H9 (cell line): ENCODE measurements around the gene SURF2. TPM values are rescaled to one million over a fixed set of nuclear protein-coding genes. Genes with fewer than 3 reads are reported as not detected.

Source experiments
- DNase-seq: peaks from one replicate; pipeline ENCODE4 v3.0.0-alpha.2; 2017
- H2AFZ ChIP-seq: one replicate; pipeline ENCODE4 v1.6.1; 2013; ENCODE audit warnings: mild to moderate bottlenecking, low read length, control low read depth, moderate library complexity
- H2AK5ac ChIP-seq: 2 replicates; pipeline ENCODE4 v1.6.1; 2013; ENCODE audit warnings: low read length, control low read depth, mixed read lengths; ENCODE audit not compliant: insufficient read length
- H2BK120ac ChIP-seq: one replicate; pipeline ENCODE4 v1.6.1; 2013; ENCODE audit warnings: low read depth, mild to moderate bottlenecking, low read length, control low read depth, inconsistent platforms; ENCODE audit not compliant: poor library complexity, severe bottlenecking
- H2BK12ac ChIP-seq: 2 replicates; pipeline ENCODE4 v1.6.1; 2013; ENCODE audit warnings: low read length, control low read depth, mixed read lengths, low read depth; ENCODE audit not compliant: insufficient read length
- H2BK15ac ChIP-seq: 2 replicates; pipeline ENCODE4 v1.6.1; 2013; ENCODE audit warnings: low read depth, low read length, control low read depth
- H2BK20ac ChIP-seq: one replicate; pipeline ENCODE4 v1.6.1; 2013; ENCODE audit warnings: low read depth, mild to moderate bottlenecking, low read length, control low read depth, inconsistent platforms; ENCODE audit not compliant: poor library complexity, severe bottlenecking
- H2BK5ac ChIP-seq: 2 replicates; pipeline ENCODE4 v1.6.1; 2013; ENCODE audit warnings: low read length, control low read depth, mixed read lengths; ENCODE audit not compliant: insufficient read length
- H3K14ac ChIP-seq: 2 replicates; pipeline ENCODE4 v1.6.1; 2013; ENCODE audit warnings: low read length, control low read depth; ENCODE audit not compliant: insufficient read depth
- H3K18ac ChIP-seq: 2 replicates; pipeline ENCODE4 v1.6.1; 2013; ENCODE audit warnings: low read depth, mild to moderate bottlenecking, mixed read lengths, low read length, control low read depth; ENCODE audit not compliant: insufficient read length
- H3K23ac ChIP-seq: 2 replicates; pipeline ENCODE4 v1.6.1; 2013; ENCODE audit warnings: low read length, control low read depth, mixed read lengths, low read depth; ENCODE audit not compliant: insufficient read length
- H3K23me2 ChIP-seq: 2 replicates; pipeline ENCODE4 v1.6.1; 2013; ENCODE audit warnings: low read depth, mild to moderate bottlenecking, mixed read lengths, low read length, control low read depth; ENCODE audit not compliant: insufficient read length, poor library complexity, severe bottlenecking
- H3K27ac ChIP-seq: 2 replicates; pipeline ENCODE4 v1.5.1; 2013; ENCODE audit warnings: low read length, control low read depth, mixed read lengths, low read depth; ENCODE audit not compliant: insufficient read length
- H3K27me3 ChIP-seq: 2 replicates; pipeline ENCODE4 v1.6.1; 2013; ENCODE audit warnings: low read length, control low read depth, inconsistent platforms; ENCODE audit not compliant: insufficient read depth
- H3K4ac ChIP-seq: 2 replicates; pipeline ENCODE4 v1.6.1; 2013; ENCODE audit warnings: low read depth, mild to moderate bottlenecking, control low read depth, inconsistent platforms, low read length, moderate library complexity
- H3K4me1 ChIP-seq: 2 replicates; pipeline ENCODE4 v1.6.1; 2013; ENCODE audit warnings: low read length, control low read depth, inconsistent platforms; ENCODE audit not compliant: insufficient read depth
- H3K4me2 ChIP-seq: 2 replicates; pipeline ENCODE4 v1.6.1; 2013; ENCODE audit warnings: low read length, control low read depth, mixed read lengths; ENCODE audit not compliant: insufficient read length, insufficient read depth
- H3K56ac ChIP-seq: 2 replicates; pipeline ENCODE4 v1.6.1; 2013; ENCODE audit warnings: low read depth, mild to moderate bottlenecking, mixed read lengths, low read length, control low read depth; ENCODE audit not compliant: insufficient read length
- H3K79me1 ChIP-seq: 2 replicates; pipeline ENCODE4 v1.6.1; 2013; ENCODE audit warnings: low read depth, mild to moderate bottlenecking, moderate library complexity, low read length, control low read depth, inconsistent platforms; ENCODE audit not compliant: insufficient read depth, poor library complexity, severe bottlenecking
- H3K79me2 ChIP-seq: 2 replicates; pipeline ENCODE4 v1.6.1; 2013; ENCODE audit warnings: low read length, control low read depth, inconsistent platforms; ENCODE audit not compliant: insufficient read depth
- H3K9ac ChIP-seq: 2 replicates; pipeline ENCODE4 v1.6.1; 2013; ENCODE audit warnings: low read length, control low read depth, mixed read lengths; ENCODE audit not compliant: insufficient read length; ENCODE audit errors: extremely low read depth
- H3K9me3 ChIP-seq: one replicate; pipeline ENCODE4 v1.6.1; 2013; ENCODE audit warnings: low read depth, low read length, inconsistent platforms; ENCODE audit not compliant: control insufficient read depth
- H3T11ph ChIP-seq: one replicate; pipeline ENCODE4 v1.6.1; 2013; ENCODE audit warnings: mild to moderate bottlenecking, low read length, control low read depth, inconsistent platforms
- H4K20me1 ChIP-seq: one replicate; pipeline ENCODE4 v1.6.1; 2013; ENCODE audit not compliant: control insufficient read depth, insufficient read length, insufficient read depth
- H4K5ac ChIP-seq: 2 replicates; pipeline ENCODE4 v1.6.1; 2013; ENCODE audit warnings: low read depth, mild to moderate bottlenecking, mixed read lengths, low read length, control low read depth; ENCODE audit not compliant: insufficient read length
- H4K8ac ChIP-seq: replicated peaks from 2 replicates; pipeline ENCODE4 v1.6.1; 2013; ENCODE audit warnings: low read length, control low read depth, mixed read lengths, low read depth; ENCODE audit not compliant: insufficient read length
- H4K91ac ChIP-seq: 2 replicates; pipeline ENCODE4 v1.6.1; 2013; ENCODE audit warnings: low read depth, mild to moderate bottlenecking, moderate library complexity, mixed read lengths, low read length, control low read depth; ENCODE audit not compliant: insufficient read length
- H3K27ac Mint-ChIP-seq, 3 experiments: 2 replicates in 2 of 3; 3 replicates in 1 of 3; pipeline ENCODE4 v1.8.0; 2020 to 2021; ENCODE audit warnings: mixed read lengths in 3 of 3, mild to moderate bottlenecking in 1 of 3, moderate library complexity in 1 of 3
- H3K27me3 Mint-ChIP-seq: 2 replicates; pipeline ENCODE4 v1.8.0; 2021; ENCODE audit warnings: low read depth, mild to moderate bottlenecking, moderate library complexity, mixed read lengths
- H3K36me3 Mint-ChIP-seq, 3 experiments: 2 replicates in 2 of 3; 3 replicates in 1 of 3; pipeline ENCODE4 v1.8.0; 2020 to 2021; ENCODE audit warnings: low read depth in 3 of 3, mixed read lengths in 3 of 3; ENCODE audit not compliant: insufficient read depth in 1 of 3
- H3K4me1 Mint-ChIP-seq, 2 experiments: 2 replicates each; pipeline ENCODE4 v1.8.0; 2020; ENCODE audit warnings: mixed read lengths in 2 of 2
- H3K4me3 Mint-ChIP-seq, 2 experiments: 2 replicates in 1 of 2; 3 replicates in 1 of 2; pipeline ENCODE4 v1.8.0; 2020 to 2021; ENCODE audit warnings: mild to moderate bottlenecking in 2 of 2, mixed read lengths in 2 of 2, moderate library complexity in 1 of 2
- H3K9me3 Mint-ChIP-seq, 2 experiments: 2 replicates in 1 of 2; 3 replicates in 1 of 2; pipeline ENCODE4 v1.8.0; 2020; ENCODE audit warnings: mild to moderate bottlenecking in 2 of 2, mixed read lengths in 2 of 2, moderate library complexity in 1 of 2
- CTCF ChIP-seq: fragments of 200-600 bp; sonication (generic); conservative IDR thresholded peaks from 3 replicates; pipeline ENCODE4 v1.8.0; 2021; ENCODE audit warnings: antibody characterized with exemption, mild to moderate bottlenecking
- WGBS: extraction: QIAGEN DNeasy Blood & Tissue Kit; methylation state at CpG from one replicate; pipeline ENCODE4 v1.1.7; 2013; ENCODE audit warnings: missing lambda C conversion rate, low lambda C conversion rate, mixed read lengths; ENCODE audit not compliant: insufficient read length; ENCODE audit errors: extremely low coverage; 5-methylcytosine and 5-hydroxymethylcytosine counted together
- total RNA-seq: library from RNA; stranded (reverse); gene quantifications from 2 replicates; pipeline ENCODE4 v1.2.1, GENCODE V29; 2021

SURF2 gene
- total RNA-seq, 1 experiment from 2014 or later: 44.4 TPM

GRCh38 chr9:133360400-133361393 is 4.3 kb downstream of the SURF2 start:
- peaks cover 10% of the 10 kb centered on the region for H3K23me2 ChIP-seq
- H2BK5ac ChIP-seq: no peak overlapping the region
- Mint-ChIP-seq H3K27ac (peak overlapping the region in 1 of 3 experiments; percentile 62; a peak in 2 of 7 replicates), H3K4me1 (peaks cover 8 to 10% of the 10 kb centered on the region in 2 experiments), H3K27me3 (no peaks in the 10 kb centered on the region; the same call in 1 of the 2 replicates), H3K9me3 (no peaks in the 10 kb centered on the region), H3K4me3 (no peak overlapping the region), H3K36me3 (peaks cover 23 to 77% (median 72%) of the 10 kb centered on the region in 3 experiments; a peak in 6 of 7 replicates)
- H3K18ac ChIP-seq: no peak overlapping the region
- H3K23ac ChIP-seq: no peak overlapping the region
- H2AK5ac ChIP-seq: no peak overlapping the region
- DNase-seq: no peak
- no peak overlapping the region for H2BK120ac ChIP-seq
- H2BK20ac ChIP-seq: no peak overlapping the region
- no peak overlapping the region for H3K14ac ChIP-seq
- H3K4me1 ChIP-seq: no peaks in the 10 kb centered on the region
- H4K91ac ChIP-seq: no peak overlapping the region
- H3T11ph ChIP-seq: no peak overlapping the region
- no peak overlapping the region for H3K56ac ChIP-seq
- H3K4me2 ChIP-seq: no peak overlapping the region
- H3K9ac ChIP-seq: no peak overlapping the region
- no peaks in the 10 kb centered on the region for H3K27me3 ChIP-seq
- no peaks in the 10 kb centered on the region for H3K9me3 ChIP-seq
- H2BK12ac ChIP-seq: no peak overlapping the region
- no peak overlapping the region for H3K27ac ChIP-seq
- no peaks in the 10 kb centered on the region for H4K20me1 ChIP-seq
- no peak overlapping the region for H2BK15ac ChIP-seq
- no peak for TF ChIP-seq CTCF
- H2AFZ ChIP-seq: no peak overlapping the region
- H3K4ac ChIP-seq: no peak overlapping the region
- no peak overlapping the region for H4K5ac ChIP-seq
- peaks cover 3% of the 10 kb centered on the region for H3K79me1 ChIP-seq
- no CpG with 5 or more reads among the region's 21 CpGs for WGBS
- H3K79me2 ChIP-seq: no peaks in the 10 kb centered on the region; the same call in 1 of the 2 replicates
- no peak overlapping the region for H4K8ac ChIP-seq
